HG03439 (cell line): ENCODE measurements around the gene JPH3.
"Not testable (repeated sequence)": the region's sequence is repeated elsewhere in the genome, so short reads cannot be mapped to it uniquely, and the experiment has no call there.

Source experiments
- ATAC-seq: cut with Tn5 transposase; IDR thresholded peaks from one replicate; pipeline ENCODE4 v1.9.1; 2021; ENCODE audit warnings: mild to moderate bottlenecking, moderate library complexity; ENCODE audit not compliant: unreplicated experiment

The JPH3 gene

GRCh38 chr16:87678618-87679017, 76.3 kb downstream of the JPH3 start:
- ATAC-seq: no peak

- no peak for ATAC-seq
Observed at GRCh38 chr16:87679593-87680271, 77.4 kb downstream of the JPH3 start.

- ATAC-seq: no peak
Observed at GRCh38 chr16:87680272-87680644, 78.0 kb downstream of the JPH3 start.

- ATAC-seq: not testable (repeated sequence)
Observed at GRCh38 chr16:87681051-87681602, 78.8 kb downstream of the JPH3 start.

DNA sequence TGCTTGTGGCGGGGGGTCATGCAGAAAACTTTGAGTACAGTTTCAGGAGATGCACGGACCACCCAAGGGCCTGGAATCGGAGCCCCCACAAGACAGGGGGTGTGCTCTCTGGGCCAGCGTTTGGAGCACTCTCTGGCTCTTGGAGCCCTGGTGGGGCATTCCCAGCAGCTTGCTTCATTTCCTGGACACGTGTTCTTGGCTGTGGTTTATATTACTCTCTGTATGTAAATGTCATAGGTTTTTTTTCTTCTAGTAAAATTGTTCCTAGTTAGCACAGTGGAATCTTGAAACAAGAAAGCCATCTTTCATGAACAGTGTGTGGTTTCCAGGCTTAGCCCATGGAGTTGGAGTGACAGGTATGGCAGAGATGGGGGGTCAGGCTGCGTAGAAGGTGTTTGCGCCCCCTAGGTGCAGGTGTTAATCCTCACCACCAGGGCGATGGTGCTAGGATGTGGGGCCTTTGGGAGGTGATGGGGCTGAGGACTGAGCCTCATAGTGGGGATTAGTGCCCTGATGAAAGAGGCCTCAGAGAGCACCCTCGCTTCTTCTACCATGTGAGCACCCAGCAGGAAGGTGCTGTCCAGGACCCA, 79.8 kb downstream of the JPH3 start:
- ATAC-seq: no peak

DNA sequence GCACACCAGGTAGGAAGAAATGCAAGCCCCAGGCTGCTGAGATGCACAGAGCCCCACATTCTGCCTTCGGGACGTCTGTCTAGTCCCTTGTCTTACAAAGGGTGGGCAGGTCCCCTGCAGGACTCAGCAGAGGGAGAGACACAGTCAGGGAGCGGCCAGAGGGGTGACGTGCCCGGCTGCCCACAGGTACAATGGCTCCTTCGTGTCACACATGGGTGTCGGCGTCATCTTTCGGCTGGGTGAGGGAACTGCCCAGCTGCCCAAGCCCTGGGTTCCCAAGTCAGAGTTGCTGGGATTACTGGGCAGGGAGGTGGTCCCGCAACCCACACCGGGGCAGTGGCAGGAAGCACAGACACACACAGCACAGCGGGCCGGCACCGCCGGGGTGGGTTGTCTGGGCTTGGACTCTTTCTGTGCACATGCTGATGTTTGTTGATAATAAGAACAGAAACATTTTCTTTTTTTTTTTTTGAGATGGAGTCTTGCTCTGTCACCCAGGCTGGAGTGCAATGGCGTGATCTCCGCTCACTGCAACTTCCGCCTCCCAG, 80.6 kb downstream of the JPH3 start:
- no peak for ATAC-seq

- ATAC-seq: no peak
Observed at GRCh38 chr16:87684106-87684677, 81.9 kb downstream of the JPH3 start.

GRCh38 chr16:87684711-87685404, 82.5 kb downstream of the JPH3 start:
- no peak for ATAC-seq

DNA sequence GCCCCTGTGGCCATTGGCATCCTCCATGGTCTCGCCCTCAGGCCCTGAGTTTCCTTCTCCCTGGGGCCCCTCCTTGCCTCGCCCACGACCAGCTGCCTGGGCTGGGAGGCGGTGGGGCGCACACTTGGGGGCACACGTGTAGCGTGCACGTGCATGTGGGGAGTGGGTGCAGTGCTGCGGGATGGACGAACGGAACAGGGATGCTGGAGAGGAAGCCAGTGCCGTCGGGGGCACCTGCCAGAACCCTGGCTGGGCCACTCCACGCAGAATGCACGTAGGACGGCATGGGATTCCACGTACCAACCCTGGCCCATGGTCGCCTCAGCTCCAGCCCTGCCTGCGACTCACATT, 83.1 kb downstream of the JPH3 start:
- ATAC-seq: no peak

- no peak for ATAC-seq
Observed at GRCh38 chr16:87685766-87686165, 83.5 kb downstream of the JPH3 start.

DNA sequence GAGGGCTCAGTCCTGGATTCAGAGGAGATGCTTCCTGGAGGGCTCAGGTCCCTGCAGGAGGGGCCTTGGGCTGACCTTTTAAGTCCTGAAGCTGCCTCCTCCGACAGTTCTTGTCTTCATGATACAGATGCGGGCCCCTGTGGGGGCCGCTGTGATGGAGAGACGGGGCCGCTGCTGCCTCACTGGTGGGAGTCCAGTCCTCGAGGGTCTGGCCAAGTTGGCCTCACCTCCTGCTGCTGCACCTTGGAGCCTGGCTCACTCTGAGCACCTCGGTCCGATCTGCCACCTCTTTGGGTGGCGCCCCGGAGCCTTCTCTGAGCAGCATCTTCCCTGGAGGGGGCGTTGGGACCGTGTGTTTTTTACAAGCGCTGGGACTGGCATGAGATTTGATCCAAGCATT, 84.4 kb downstream of the JPH3 start:
- no peak for ATAC-seq

- no peak for ATAC-seq
Observed at GRCh38 chr16:87687126-87687910, 85.0 kb downstream of the JPH3 start.

DNA sequence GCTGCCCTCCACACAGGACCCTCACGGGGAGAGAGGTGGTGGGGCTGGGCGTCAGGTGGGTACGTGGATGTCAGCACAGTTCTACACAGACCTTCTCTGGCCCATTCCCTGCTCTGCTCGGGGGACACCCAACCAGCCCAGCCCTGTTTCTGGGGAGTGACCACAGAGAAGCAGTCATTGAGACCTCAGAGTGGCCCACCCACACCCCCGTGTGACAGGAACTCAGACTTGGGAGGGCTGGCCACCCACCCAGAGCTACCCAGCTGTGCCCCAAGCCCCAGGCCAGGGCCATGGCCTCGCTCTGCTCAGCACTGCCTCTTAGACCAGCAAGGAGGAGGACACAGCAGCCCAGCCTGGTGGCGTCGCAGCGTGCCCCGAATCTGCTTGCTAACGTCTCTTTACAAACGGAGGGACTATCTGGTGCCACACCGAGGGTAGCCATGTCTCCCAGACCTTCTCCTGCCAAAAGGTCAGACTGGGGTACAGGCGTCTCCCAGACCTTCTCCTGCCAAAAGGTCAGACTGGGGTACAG, 85.8 kb downstream of the JPH3 start:
- no peak for ATAC-seq

DNA sequence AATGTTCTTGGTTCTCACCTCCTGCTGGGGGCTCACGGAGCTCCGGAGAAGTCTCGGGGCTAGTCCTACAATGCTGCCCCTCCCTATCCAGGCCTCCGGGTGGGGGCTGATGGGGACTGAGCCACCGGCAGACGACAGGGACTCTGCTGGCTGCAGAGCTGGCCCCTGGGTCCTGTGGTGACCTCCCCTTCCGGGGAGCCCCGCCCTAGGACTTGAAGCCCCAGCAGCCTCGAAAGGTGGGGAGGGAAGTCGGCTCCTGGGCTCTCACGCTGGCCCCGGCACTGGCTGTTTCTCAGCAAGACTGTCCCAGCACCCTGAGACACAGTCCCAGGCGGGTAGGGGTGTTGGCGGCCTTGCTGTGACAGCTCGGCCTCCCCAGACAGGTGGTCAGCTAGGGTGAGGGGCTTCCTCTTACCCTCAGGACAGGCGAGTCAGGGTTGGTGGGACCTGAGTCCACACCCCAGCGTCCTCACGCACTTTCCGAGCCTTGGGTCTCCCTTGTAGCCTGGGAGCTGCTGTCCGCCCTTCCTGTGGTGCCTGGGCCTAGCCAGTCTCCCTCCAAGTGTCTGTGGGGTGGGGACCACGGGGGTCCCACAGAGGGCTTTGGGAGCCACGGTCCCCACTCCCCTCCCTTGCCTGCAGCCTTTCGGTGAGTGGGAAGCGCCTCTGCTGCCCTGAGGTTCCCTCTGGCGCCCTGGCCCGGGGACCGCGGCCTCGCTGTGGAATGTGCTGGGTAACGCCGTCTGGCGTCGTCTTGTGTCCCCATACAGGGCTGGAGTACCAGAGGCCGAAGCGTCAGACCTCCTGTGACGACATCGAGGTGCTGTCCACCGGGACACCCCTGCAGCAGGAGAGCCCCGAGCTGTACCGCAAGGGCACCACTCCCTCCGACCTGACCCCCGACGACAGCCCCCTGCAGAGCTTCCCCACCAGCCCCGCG, 86.8 kb downstream of the JPH3 start:
- ATAC-seq: no peak

GRCh38 chr16:87689956-87690465, 87.7 kb downstream of the JPH3 start:
- ATAC-seq: no peak

DNA sequence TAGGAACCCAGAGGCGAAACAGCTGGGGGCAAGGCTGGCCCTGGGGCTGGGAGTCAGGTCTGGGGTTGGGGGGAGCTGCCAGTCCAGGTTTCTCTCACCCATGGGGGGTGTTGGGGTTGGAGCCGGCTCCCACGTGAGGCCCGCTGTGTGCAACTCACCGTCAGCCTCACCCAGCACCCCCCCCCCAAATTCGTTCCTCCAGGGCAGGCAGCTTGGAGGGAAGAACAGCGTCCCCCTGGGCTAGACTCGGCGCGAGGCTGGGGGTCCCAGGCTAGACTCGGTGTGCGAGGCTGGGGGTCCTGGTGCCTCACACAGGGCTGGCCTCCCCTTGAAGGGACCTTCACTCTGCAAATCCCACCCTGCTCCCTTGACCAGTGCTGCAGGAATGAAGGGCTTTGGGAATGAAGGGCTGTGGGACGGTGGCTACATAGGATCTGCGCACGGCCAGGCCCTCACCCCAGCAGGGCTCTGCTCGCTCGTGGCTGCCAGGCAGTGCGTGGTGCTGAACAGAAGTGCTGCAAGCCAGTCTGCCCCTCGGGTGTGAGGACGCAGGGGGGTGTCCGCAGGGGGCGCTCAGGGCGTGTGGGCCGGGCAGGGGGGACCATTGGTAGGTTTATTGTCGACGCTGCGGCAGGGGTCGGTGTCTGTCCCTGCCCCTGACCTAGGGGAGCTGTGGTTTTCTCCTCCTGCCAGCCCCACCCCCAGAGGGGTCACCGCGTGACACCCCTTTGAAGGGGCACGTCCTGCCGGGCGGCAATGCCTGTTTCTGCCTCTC, 88.8 kb downstream of the JPH3 start:
- no peak for ATAC-seq

- no peak for ATAC-seq
Observed at GRCh38 chr16:87691686-87692079, 89.4 kb downstream of the JPH3 start.

- ATAC-seq: no peak
Observed at GRCh38 chr16:87692176-87692575, 89.9 kb downstream of the JPH3 start.
